IMR-90 (cell line): Measurements from ENCODE around the gene MAN1C1. TPM values are rescaled to one million over a fixed set of nuclear protein-coding genes. Genes with fewer than 3 reads are reported as not detected.

Experiments
- ATAC-seq: fragments of 200-7000 bp; cut with Tn5 transposase; 2 replicates; pipeline ENCODE4 v1.9.1; 2020; ENCODE audit warnings: low read depth, mild to moderate bottlenecking, moderate library complexity
- BruUV-seq: library from RNA; stranded (reverse); fragments of 400-500 nt; replicated peaks from 2 replicates; lab custom pipeline; 2021; lab: Mats Ljungman, UMichigan
- CTCF ChIA-PET: fragments of 300-600 bp; formaldehyde crosslinking; extraction: SDS; loops from one replicate; lab custom pipeline; 2021; ENCODE audit warnings: antibody characterized with exemption; lab: Yijun Ruan, JAX
- POLR2A ChIA-PET: fragments of 300-600 bp; sonication (Branson Sonifier 250); formaldehyde crosslinking; loops from one replicate; lab custom pipeline; 2022; ENCODE audit warnings: antibody characterized with exemption; ENCODE audit not compliant: unreplicated experiment; lab: Charles Lee
- DNase-seq: peaks from one replicate; pipeline ENCODE4 v3.0.0; 2013
- H2AFZ ChIP-seq: replicated peaks from 2 replicates; pipeline ENCODE3; 2013; ENCODE audit warnings: low read length, mild to moderate bottlenecking; ENCODE audit not compliant: poor library complexity
- H2AK5ac ChIP-seq: 2 replicates; pipeline ENCODE4 v1.6.1; 2013; ENCODE audit warnings: low read depth, low read length, inconsistent platforms
- H2AK9ac ChIP-seq: replicated peaks from 2 replicates; pipeline ENCODE3; 2013; ENCODE audit warnings: mild to moderate bottlenecking, low read depth, low read length, moderate library complexity; ENCODE audit not compliant: poor library complexity
- H2BK120ac ChIP-seq: 2 replicates; pipeline ENCODE4 v1.6.1; 2013; ENCODE audit warnings: low read depth, low read length, inconsistent platforms
- H2BK15ac ChIP-seq: 3 replicates; pipeline ENCODE4 v1.6.1; 2013; ENCODE audit warnings: low read depth, low read length, inconsistent platforms
- H2BK20ac ChIP-seq: 2 replicates; pipeline ENCODE4 v1.6.1; 2013; ENCODE audit warnings: low read depth, mild to moderate bottlenecking, inconsistent platforms, low read length, moderate library complexity
- H2BK5ac ChIP-seq: 2 replicates; pipeline ENCODE4 v1.6.1; 2013; ENCODE audit warnings: mild to moderate bottlenecking, low read depth, low read length, inconsistent platforms; ENCODE audit not compliant: poor library complexity, severe bottlenecking
- H3K14ac ChIP-seq: replicated peaks from 2 replicates; pipeline ENCODE4 v1.6.1; 2013; ENCODE audit warnings: low read depth, low read length, inconsistent platforms
- H3K18ac ChIP-seq: 2 replicates; pipeline ENCODE4 v1.6.1; 2013; ENCODE audit warnings: low read depth, low read length, control low read depth
- H3K23ac ChIP-seq: 2 replicates; pipeline ENCODE4 v1.6.1; 2013; ENCODE audit warnings: low read depth, low read length, inconsistent platforms
- H3K27ac ChIP-seq: 2 replicates; pipeline ENCODE4 v1.5.1; 2013; ENCODE audit warnings: mild to moderate bottlenecking, control low read depth, low read length; ENCODE audit not compliant: insufficient read depth
- H3K27me3 ChIP-seq: 2 replicates; pipeline ENCODE4 v1.6.1; 2013; ENCODE audit warnings: low read length; ENCODE audit not compliant: control insufficient read depth, insufficient read depth
- H3K36me3 ChIP-seq: 2 replicates; pipeline ENCODE4 v1.6.1; 2013; ENCODE audit warnings: low read length, mixed read lengths; ENCODE audit not compliant: control insufficient read depth, insufficient read depth
- H3K4ac ChIP-seq: 2 replicates; pipeline ENCODE4 v1.6.1; 2013; ENCODE audit warnings: low read depth, low read length, inconsistent platforms
- H3K4me1 ChIP-seq: 2 replicates; pipeline ENCODE4 v1.6.1; 2013; ENCODE audit warnings: low read length, mixed read lengths; ENCODE audit not compliant: control insufficient read depth, insufficient read depth
- H3K4me2 ChIP-seq: 2 replicates; pipeline ENCODE4 v1.6.1; 2013; ENCODE audit warnings: low read depth, mild to moderate bottlenecking, control low read depth, low read length, moderate library complexity
- H3K4me3 ChIP-seq: 2 replicates; pipeline ENCODE4 v1.5.1; 2013; ENCODE audit warnings: low read depth, mild to moderate bottlenecking, control low read depth, low read length, moderate library complexity; ENCODE audit not compliant: insufficient read depth
- H3K56ac ChIP-seq: 2 replicates; pipeline ENCODE4 v1.6.1; 2013; ENCODE audit warnings: low read length, inconsistent platforms; ENCODE audit not compliant: insufficient read depth; ENCODE audit errors: extremely low read depth
- H3K79me1 ChIP-seq, 2 experiments: 2 replicates each; pipeline ENCODE4 v1.6.1; 2013; ENCODE audit warnings: low read length in 2 of 2, inconsistent platforms in 1 of 2, low read depth in 1 of 2
- H3K9ac ChIP-seq: 2 replicates; pipeline ENCODE4 v1.6.1; 2013; ENCODE audit warnings: low read depth, low read length, control low read depth
- H3K9me1 ChIP-seq: 2 replicates; pipeline ENCODE4 v1.6.1; 2013; ENCODE audit warnings: low read length, inconsistent platforms; ENCODE audit not compliant: insufficient read depth
- H3K9me3 ChIP-seq: 2 replicates; pipeline ENCODE4 v1.6.1; 2013; ENCODE audit warnings: low read length; ENCODE audit not compliant: control insufficient read depth, insufficient read depth
- H4K20me1 ChIP-seq: 2 replicates; pipeline ENCODE4 v1.6.1; 2013; ENCODE audit warnings: low read length, inconsistent platforms; ENCODE audit not compliant: insufficient read depth
- H4K5ac ChIP-seq: 2 replicates; pipeline ENCODE4 v1.6.1; 2013; ENCODE audit warnings: mild to moderate bottlenecking, low read depth, low read length, control low read depth
- H4K8ac ChIP-seq, 2 experiments: 2 replicates each; pipeline ENCODE4 v1.6.1; 2013; ENCODE audit warnings: low read depth in 2 of 2, low read length in 2 of 2, control low read depth in 1 of 2, inconsistent platforms in 1 of 2
- H4K91ac ChIP-seq: 2 replicates; pipeline ENCODE4 v1.6.1; 2013; ENCODE audit warnings: low read depth, low read length, inconsistent platforms; ENCODE audit not compliant: insufficient read depth
- BHLHE40 ChIP-seq: fragments of 150-350 bp; IDR thresholded peaks from 2 replicates; pipeline ENCODE4 v1.6.1; 2016; ENCODE audit warnings: mild to moderate bottlenecking, low read depth, low read length
- FOS ChIP-seq: fragments of 150-350 bp; IDR thresholded peaks from 2 replicates; pipeline ENCODE4 v1.6.1; 2016; ENCODE audit warnings: low read depth, low read length
- MAFK ChIP-seq: IDR thresholded peaks from 2 replicates; pipeline ENCODE4 v1.6.1; 2012; ENCODE audit warnings: low read depth, low read length, improper control_type of control experiment
- NFE2L2 ChIP-seq: fragments of 150-350 bp; IDR thresholded peaks from 2 replicates; pipeline ENCODE4 v1.6.1; 2016; ENCODE audit warnings: low read depth, mild to moderate bottlenecking, low read length
- RAD21 ChIP-seq: IDR thresholded peaks from 2 replicates; pipeline ENCODE4 v1.6.1; 2012; ENCODE audit warnings: low read length, improper control_type of control experiment
- RCOR1 ChIP-seq: IDR thresholded peaks from 2 replicates; pipeline ENCODE4 v1.6.1; 2012; ENCODE audit warnings: mild to moderate bottlenecking, low read length, improper control_type of control experiment; ENCODE audit not compliant: insufficient replicate concordance
- RFX5 ChIP-seq: IDR thresholded peaks from 2 replicates; pipeline ENCODE4 v1.8.0; 2012; ENCODE audit warnings: low read depth, mild to moderate bottlenecking, low read length, moderate library complexity
- WGBS, 2 experiments: methylation state at CpG; one replicate each; pipeline versions ENCODE4 v1.1.5 to v1.1.7; 2013; ENCODE audit warnings: missing lambda C conversion rate in 2 of 2; ENCODE audit not compliant: insufficient read length in 1 of 2; ENCODE audit errors: extremely low coverage in 2 of 2; 5-methylcytosine and 5-hydroxymethylcytosine counted together
- dilution Hi-C: fragments of 300-500 bp; cut with HindIII; formaldehyde crosslinking; loops from one replicate; pipeline ENCODE4 v1.14.3; 2018; ENCODE audit warnings: low sequenced_read_pairs; ENCODE audit not compliant: unreplicated experiment
- in situ Hi-C: fragments of 300-500 bp; cut with MboI; formaldehyde crosslinking; loops from 3 replicates; pipeline ENCODE4 v1.14.3; 2019; ENCODE audit warnings: low sequenced_read_pairs, inconsistent platforms, mixed read lengths
- intact Hi-C: fragments of 100-400 bp; cut with micrococcal nuclease; formaldehyde crosslinking; loops from 2 replicates; pipeline ENCODE4 v1.10.0; 2022
- polyA plus RNA-seq, 3 experiments: library from polyadenylated mRNA; depleted of rRNA; stranded (reverse); fragments of >200 nt; gene quantifications; 2 replicates each; pipeline ENCODE4 v1.2.3, GENCODE V29; 2012; ENCODE audit warnings: low replicate concordance in 1 of 3
- total RNA-seq: library from RNA; depleted of rRNA; stranded (reverse); fragments of >200 nt; gene quantifications from 2 replicates; pipeline ENCODE4 v1.2.3, GENCODE V29; 2012
- TF ChIP-seq, protein P1 (sequence below): fragments of 150-350 bp; IDR thresholded peaks from 2 replicates; pipeline ENCODE4 v1.6.1; 2016; ENCODE audit warnings: low read depth, mild to moderate bottlenecking, low read length, moderate library complexity, borderline replicate concordance
- TF ChIP-seq, protein P2 (sequence below): fragments of 150-350 bp; IDR thresholded peaks from 2 replicates; pipeline ENCODE4 v1.6.1; 2017; ENCODE audit warnings: mild to moderate bottlenecking, antibody characterized with exemption, low read length, low read depth

The MAN1C1 gene
- total and polyA plus RNA-seq, 2 of the 4 experiments (the other 2 are of a cell fraction), result 3.2 to 11.3 TPM

DNA sequence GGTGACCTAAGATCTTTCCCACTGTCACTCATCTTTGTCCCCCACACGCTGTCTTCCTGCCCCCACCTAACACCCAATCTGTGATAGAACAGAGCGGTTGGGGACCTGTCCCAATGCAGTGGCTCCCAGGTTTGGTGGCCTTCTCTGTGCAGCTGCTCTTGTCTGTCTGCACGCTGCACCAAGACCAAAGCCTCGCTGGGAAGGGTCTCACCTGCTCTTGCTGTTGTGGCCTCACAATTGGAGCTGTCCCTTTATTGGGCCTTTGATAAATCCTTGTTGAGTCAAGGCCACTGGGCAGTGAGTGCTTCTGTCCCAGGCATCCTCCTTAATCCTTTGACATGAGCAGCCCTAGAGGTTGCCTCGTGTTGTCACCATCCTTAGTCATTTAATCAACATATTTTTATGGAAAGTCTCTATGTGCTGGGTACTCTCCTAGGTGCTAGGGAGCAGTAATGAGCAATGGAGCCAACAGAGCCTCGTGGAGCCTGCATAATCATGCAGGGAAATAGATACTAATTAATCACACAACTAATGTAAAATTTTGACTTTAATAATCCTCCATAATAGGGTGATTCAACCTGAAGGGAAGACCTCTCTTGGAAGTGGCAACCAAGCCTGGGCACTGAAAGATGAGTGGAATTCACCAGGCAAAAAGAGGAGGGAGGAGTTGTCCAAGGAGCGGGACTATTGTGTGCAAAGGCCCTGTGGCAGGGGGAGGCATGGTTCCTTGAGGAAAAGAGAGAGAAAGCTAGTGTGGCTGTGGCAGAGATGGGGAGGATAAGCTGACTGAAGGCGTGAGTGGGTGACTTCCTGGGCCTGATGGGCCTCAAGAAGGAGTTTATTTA lies 57.6 kb downstream of the MAN1C1 start:
- Histone ChIP-seq H4K8ac (no peak overlapping the region; a peak in 1 of 4 replicates), H3K4me3 (no peak overlapping the region), H3K18ac (no peak overlapping the region), H3K23ac (no peak overlapping the region), H2AFZ (no peak overlapping the region), H2BK15ac (no peak overlapping the region), H3K27me3 (peaks cover 1% of the 10 kb centered on the region; the same call in 1 of the 2 replicates), H4K5ac (no peak overlapping the region), H4K20me1 (peaks cover 13% of the 10 kb centered on the region; the same call in 1 of the 2 replicates), H4K91ac (no peak overlapping the region), H2AK9ac (no peak overlapping the region), H3K79me1 (peaks cover 0 to 6% of the 10 kb centered on the region in 2 experiments; a peak in 2 of 4 replicates), H2AK5ac (peak overlapping the region; percentile 62), H3K14ac (no peak overlapping the region), H3K4ac (no peak overlapping the region; the same call in 1 of the 2 replicates), H3K27ac (no peak overlapping the region), H3K4me1 (peaks cover 14% of the 10 kb centered on the region; the same call in 1 of the 2 replicates), H2BK5ac (no peak overlapping the region), H3K4me2 (no peak overlapping the region), H2BK120ac (no peak overlapping the region), H3K56ac (no peak overlapping the region), H3K9ac (no peak overlapping the region), H2BK20ac (no peak overlapping the region), H3K9me1 (peaks cover 15% of the 10 kb centered on the region), H3K9me3 (peaks cover 10% of the 10 kb centered on the region; the same call in 1 of the 2 replicates), H3K36me3 (peaks cover 2% of the 10 kb centered on the region; the same call in 1 of the 2 replicates)
- intact Hi-C loops (no loop called here), in situ Hi-C loops (no loop called here), dilution Hi-C loops (no loop called here)
- TF ChIP-seq MAFK (no peak), RCOR1 (no peak), RFX5 (no peak), BHLHE40 (no peak), FOS (no peak), RAD21 (no peak), NFE2L2 (no peak)
- TF ChIP-seq, protein P1, sequence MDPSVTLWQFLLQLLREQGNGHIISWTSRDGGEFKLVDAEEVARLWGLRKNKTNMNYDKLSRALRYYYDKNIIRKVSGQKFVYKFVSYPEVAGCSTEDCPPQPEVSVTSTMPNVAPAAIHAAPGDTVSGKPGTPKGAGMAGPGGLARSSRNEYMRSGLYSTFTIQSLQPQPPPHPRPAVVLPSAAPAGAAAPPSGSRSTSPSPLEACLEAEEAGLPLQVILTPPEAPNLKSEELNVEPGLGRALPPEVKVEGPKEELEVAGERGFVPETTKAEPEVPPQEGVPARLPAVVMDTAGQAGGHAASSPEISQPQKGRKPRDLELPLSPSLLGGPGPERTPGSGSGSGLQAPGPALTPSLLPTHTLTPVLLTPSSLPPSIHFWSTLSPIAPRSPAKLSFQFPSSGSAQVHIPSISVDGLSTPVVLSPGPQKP, result no peak
- TF ChIP-seq, protein P2, sequence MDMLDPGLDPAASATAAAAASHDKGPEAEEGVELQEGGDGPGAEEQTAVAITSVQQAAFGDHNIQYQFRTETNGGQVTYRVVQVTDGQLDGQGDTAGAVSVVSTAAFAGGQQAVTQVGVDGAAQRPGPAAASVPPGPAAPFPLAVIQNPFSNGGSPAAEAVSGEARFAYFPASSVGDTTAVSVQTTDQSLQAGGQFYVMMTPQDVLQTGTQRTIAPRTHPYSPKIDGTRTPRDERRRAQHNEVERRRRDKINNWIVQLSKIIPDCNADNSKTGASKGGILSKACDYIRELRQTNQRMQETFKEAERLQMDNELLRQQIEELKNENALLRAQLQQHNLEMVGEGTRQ, result no peak
- POLR2A ChIA-PET, result no interaction called here
- DNase-seq, result no peak
- CTCF ChIA-PET, result interaction anchor here (0.6 kb wide), 1 partner anchor 243 kb away, joined by 9 read pairs; no protein-coding TSS in a partner anchor
- 40% methylated on average over 1 of the region's 8 CpGs; no CpG with 5 or more reads in 1 of the 2 experiments for WGBS, 2 experiments
- BruUV-seq, result no TSS peak
- no peak for ATAC-seq
